Tibial nerve (tissue), 4 donors: ENCODE data around the gene ATP12A. TPM values are rescaled to one million over a fixed set of nuclear protein-coding genes. Genes with fewer than 3 reads are reported as not detected.

Source experiments
- DNase-seq, 2 donors: peaks; one replicate each; pipeline ENCODE4 v3.0.0-alpha.2; 2019; ENCODE audit warnings: low spot score in 2 of 2
- H3K27ac ChIP-seq, 4 donors: fragments of 200-600 bp; sonication (generic) in 3 of 4; one replicate each; pipeline ENCODE4 v1.5.1; 2017 to 2019; ENCODE audit warnings: mild to moderate bottlenecking in 1 of 4
- H3K27me3 ChIP-seq, 2 donors: fragments of 200-600 bp; sonication (generic) in 1 of 2; one replicate each; pipeline versions ENCODE4 v1.5.1 to v1.6.0; 2017 to 2019
- H3K36me3 ChIP-seq, 3 donors: fragments of 200-600 bp; sonication (generic); one replicate each; pipeline ENCODE4 v1.5.1; 2018 to 2019
- H3K4me1 ChIP-seq, 4 donors: fragments of 200-600 bp; sonication (generic) in 3 of 4; one replicate each; pipeline ENCODE4 v1.5.1; 2017 to 2019
- H3K4me3 ChIP-seq, 4 donors: fragments of 200-600 bp; sonication (generic) in 3 of 4; one replicate each; pipeline ENCODE4 v1.5.1; 2017 to 2019; ENCODE audit warnings: mild to moderate bottlenecking in 1 of 4, moderate library complexity in 1 of 4
- H3K9me3 ChIP-seq, 4 donors: fragments of 200-600 bp; sonication (generic) in 3 of 4; one replicate each; pipeline ENCODE4 v1.5.1; 2017 to 2019
- CTCF ChIP-seq, 5 experiments: fragments of 200-600 bp in 3 of 5; fragments of 450-650 bp in 2 of 5; sonication (generic) in 3 of 5; IDR thresholded peaks; one replicate each; pipeline ENCODE4 v1.5.1; 2016 to 2019; ENCODE audit warnings: antibody characterized with exemption in 5 of 5, mild to moderate bottlenecking in 3 of 5, moderate library complexity in 2 of 5
- EP300 ChIP-seq, 2 donors: sonication (generic); formaldehyde crosslinking; IDR thresholded peaks; one replicate each; pipeline ENCODE4 v1.6.1; 2017; ENCODE audit warnings: antibody characterized with exemption in 2 of 2, mild to moderate bottlenecking in 1 of 2
- POLR2A ChIP-seq, 2 donors: fragments of 450-650 bp; IDR thresholded peaks; one replicate each; pipeline ENCODE4 v1.6.1; 2017; ENCODE audit warnings: antibody characterized with exemption in 2 of 2, mild to moderate bottlenecking in 2 of 2, moderate library complexity in 2 of 2
- WGBS, 2 donors: methylation state at CpG; one replicate each; pipeline ENCODE4 v1.1.5; 2018; 5-methylcytosine and 5-hydroxymethylcytosine counted together
- total RNA-seq, 4 donors: library from RNA; depleted of rRNA; stranded (reverse); fragments of >200 nt; gene quantifications; one replicate each; pipeline ENCODE4 v1.1.0, GENCODE V29; 2016

ATP12A gene
- total RNA-seq, 4 donors from 2014 or later = not detected

GRCh38 chr13:24717217-24717616 is 37.0 kb downstream of the ATP12A start:
- TF ChIP-seq POLR2A (IDR thresholded peaks at IDR 0.05) = no peak
- TF ChIP-seq EP300 (IDR thresholded peaks at IDR 0.05) = no peak
- no peak for TF ChIP-seq CTCF (IDR thresholded peaks at IDR 0.05)
- Histone ChIP-seq H3K4me3 (no peak overlapping the region), H3K27me3 (no peaks in the 10 kb centered on the region), H3K4me1 (no peaks in the 10 kb centered on the region), H3K27ac (no peak overlapping the region), H3K9me3 (no peaks in the 10 kb centered on the region), H3K36me3 (no peaks in the 10 kb centered on the region)
- 77% methylated on average over 4 of the region's 4 CpGs for WGBS, 2 donors
- no peak for DNase-seq

GRCh38 chr13:24718192-24718965 is 38.2 kb downstream of the ATP12A start:
- Histone ChIP-seq H3K4me3 (no peak overlapping the region), H3K36me3 (no peaks in the 10 kb centered on the region), H3K27me3 (no peaks in the 10 kb centered on the region), H3K4me1 (no peaks in the 10 kb centered on the region), H3K9me3 (no peaks in the 10 kb centered on the region), H3K27ac (no peak overlapping the region)
- 88 to 89% methylated on average over 39 to 40 of the region's 40 CpGs for WGBS, 2 donors
- TF ChIP-seq POLR2A (IDR thresholded peaks at IDR 0.05) (no peak), CTCF (IDR thresholded peaks at IDR 0.05) (no peak), EP300 (IDR thresholded peaks at IDR 0.05) (no peak)
- DNase-seq = no peak

- no peaks in the 10 kb centered on the region for H3K9me3 ChIP-seq
- DNase-seq = no peak
- no peaks in the 10 kb centered on the region for H3K36me3 ChIP-seq
- no peaks in the 10 kb centered on the region for H3K27me3 ChIP-seq
- 85 to 88% methylated on average over 12 of the region's 12 CpGs for WGBS, 2 donors
- no peak for TF ChIP-seq EP300 (IDR thresholded peaks at IDR 0.05)
- no peak for TF ChIP-seq POLR2A (IDR thresholded peaks at IDR 0.05)
- TF ChIP-seq CTCF (IDR thresholded peaks at IDR 0.05) = no peak
- H3K27ac ChIP-seq = no peak overlapping the region
- H3K4me1 ChIP-seq = no peaks in the 10 kb centered on the region
- H3K4me3 ChIP-seq = no peak overlapping the region
Observed at GRCh38 chr13:24719139-24719538, 38.9 kb downstream of the ATP12A start.

GRCh38 chr13:24723206-24723605 is 43.0 kb downstream of the ATP12A start:
- no peak for TF ChIP-seq POLR2A (IDR thresholded peaks at IDR 0.05)
- TF ChIP-seq EP300 (IDR thresholded peaks at IDR 0.05) = no peak
- no peak for TF ChIP-seq CTCF (IDR thresholded peaks at IDR 0.05)
- no peak for DNase-seq
- H3K36me3 ChIP-seq = no peaks in the 10 kb centered on the region
- H3K9me3 ChIP-seq = no peaks in the 10 kb centered on the region
- H3K27me3 ChIP-seq = no peaks in the 10 kb centered on the region
- peaks cover 0 to 3% (median 0%) of the 10 kb centered on the region in 4 donors for H3K4me1 ChIP-seq
- H3K27ac ChIP-seq = no peak overlapping the region
- H3K4me3 ChIP-seq = no peak overlapping the region
- 74 to 81% methylated on average over 11 to 12 of the region's 12 CpGs for WGBS, 2 donors

GRCh38 chr13:24724714-24725113 is 44.5 kb downstream of the ATP12A start:
- Histone ChIP-seq H3K27ac (no peak overlapping the region), H3K36me3 (no peaks in the 10 kb centered on the region), H3K4me1 (peaks cover 0 to 3% (median 0%) of the 10 kb centered on the region in 4 donors), H3K27me3 (no peaks in the 10 kb centered on the region), H3K9me3 (no peaks in the 10 kb centered on the region), H3K4me3 (no peak overlapping the region)
- WGBS, 2 donors = 57 to 65% methylated on average over 2 of the region's 2 CpGs
- no peak for DNase-seq
- TF ChIP-seq CTCF (IDR thresholded peaks at IDR 0.05) = no peak
- TF ChIP-seq EP300 (IDR thresholded peaks at IDR 0.05) = no peak
- TF ChIP-seq POLR2A (IDR thresholded peaks at IDR 0.05) = no peak
